GM21367 (cell line): ENCODE data around the gene GABRD.

Experiments
- ATAC-seq: cut with Tn5 transposase; IDR thresholded peaks from one replicate; pipeline ENCODE4 v1.9.1; 2021; ENCODE audit not compliant: unreplicated experiment

Gene GABRD

GRCh38 chr1:2052054-2052679 is 33.0 kb downstream of the GABRD start:
- no peak for ATAC-seq

GRCh38 chr1:2052756-2053155 is 33.6 kb downstream of the GABRD start:
- no peak for ATAC-seq

DNA sequence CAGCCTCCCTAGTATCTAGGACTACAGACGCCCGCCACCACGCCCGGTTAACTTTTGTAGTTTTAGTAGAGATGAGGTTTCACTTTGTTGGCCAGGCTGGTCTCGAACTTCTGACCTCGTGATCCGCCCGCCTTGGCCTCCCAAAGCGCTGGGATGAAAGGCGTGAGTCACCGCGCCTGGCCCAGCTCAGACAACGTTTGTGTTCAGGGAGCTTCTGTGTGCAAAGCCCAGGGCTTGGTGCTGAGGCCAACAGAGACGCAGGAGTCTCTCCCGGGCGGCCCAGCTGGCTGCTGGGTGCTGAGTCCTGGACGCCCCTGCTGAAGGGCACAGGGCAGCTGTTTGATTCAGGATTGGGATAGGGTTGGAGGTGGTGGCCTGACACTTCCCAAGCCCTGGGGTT is 34.1 kb downstream of the GABRD start:
- ATAC-seq = no peak

- ATAC-seq = no peak
These were observed 34.7 kb downstream of the GABRD start for GRCh38 chr1:2053784-2054376.

GRCh38 chr1:2054560-2054959 is 35.4 kb downstream of the GABRD start:
- ATAC-seq = no peak

DNA sequence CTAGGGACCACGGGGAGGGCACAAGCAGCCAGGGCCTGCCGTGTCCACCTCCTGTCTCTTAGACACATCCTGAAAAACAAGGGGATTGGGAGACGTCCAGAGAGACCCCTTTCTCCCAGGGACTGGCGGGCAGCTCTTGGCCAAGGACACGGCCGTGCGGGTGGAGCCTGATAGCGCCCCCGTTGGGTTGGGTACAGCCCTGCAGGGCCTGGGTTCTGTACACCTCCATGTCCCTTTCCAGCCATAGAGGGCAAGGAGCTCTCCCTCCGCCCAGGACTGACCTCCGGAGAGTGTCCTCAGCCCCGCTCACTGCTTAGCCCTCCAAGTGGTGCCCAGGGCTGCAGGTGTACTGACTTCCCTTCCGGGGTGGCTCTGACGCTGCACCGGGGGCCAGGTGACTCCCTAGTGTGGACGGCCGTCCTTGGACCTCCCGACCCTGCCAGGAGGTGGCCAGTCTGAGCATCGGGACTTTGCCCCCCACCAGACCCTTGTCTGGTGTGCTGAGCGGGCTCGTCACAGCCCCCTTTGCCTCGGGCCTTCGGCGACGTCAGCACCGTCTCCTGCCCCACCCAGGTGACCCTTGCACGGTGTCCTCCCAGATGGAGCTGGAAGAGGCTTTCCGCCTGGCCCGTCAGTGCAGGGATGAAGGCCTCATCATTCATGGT is 36.9 kb downstream of the GABRD start:
- ATAC-seq = no peak

DNA sequence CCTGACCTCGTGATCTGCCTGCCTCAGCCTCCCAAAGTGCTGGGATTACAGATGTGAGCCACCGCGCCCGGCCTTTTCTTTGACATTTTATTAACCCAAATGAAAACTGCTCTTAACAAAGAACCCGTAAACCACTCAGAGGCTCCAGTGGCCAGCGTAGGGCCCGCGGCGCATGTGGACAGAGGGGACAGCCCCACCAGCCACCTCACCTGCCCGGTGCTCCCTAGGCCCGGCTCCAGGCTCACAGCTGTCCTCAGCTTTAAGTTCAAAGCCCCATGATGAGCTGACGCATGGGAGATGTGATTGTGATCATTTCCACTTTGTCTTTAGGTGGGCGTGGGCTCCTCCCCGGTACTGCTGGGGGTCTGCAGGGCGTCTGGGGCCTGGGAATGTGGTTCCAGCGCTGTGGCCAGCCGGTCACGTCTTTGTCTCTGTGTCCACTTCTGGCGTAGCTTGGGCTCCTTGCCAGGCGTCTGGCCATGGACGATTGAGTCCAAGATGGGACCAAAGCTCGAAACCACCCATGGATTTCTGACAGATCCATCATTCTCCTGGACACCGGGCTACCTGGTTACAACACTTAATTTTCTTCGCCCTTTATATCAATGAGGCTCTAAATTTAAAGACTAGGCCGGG is 37.9 kb downstream of the GABRD start:
- no peak for ATAC-seq

- ATAC-seq = no peak
These were observed 40.3 kb downstream of the GABRD start for GRCh38 chr1:2059290-2059953.

- ATAC-seq = no peak
These were observed 40.9 kb downstream of the GABRD start for GRCh38 chr1:2060072-2060471.

DNA sequence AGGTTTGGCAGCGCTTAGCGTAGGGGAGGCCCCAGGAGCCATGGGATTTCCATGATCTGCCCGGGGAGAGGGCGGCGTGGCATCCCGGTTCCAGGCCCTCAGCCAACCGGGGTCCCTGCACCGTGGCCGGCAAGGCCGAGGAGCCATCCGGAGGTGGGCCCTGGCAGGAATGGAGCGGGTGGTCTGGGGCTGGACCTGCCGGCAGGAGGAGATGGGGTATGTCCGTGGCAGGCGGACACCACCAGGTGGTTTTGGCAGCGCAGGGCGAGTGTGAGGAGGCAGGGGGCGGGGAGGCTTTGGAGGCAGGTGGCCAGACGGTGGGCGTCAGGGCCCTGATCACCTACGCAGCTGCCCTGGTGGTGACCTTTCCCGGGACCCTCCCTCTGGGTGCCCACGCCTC is 41.4 kb downstream of the GABRD start:
- ATAC-seq = no peak

DNA sequence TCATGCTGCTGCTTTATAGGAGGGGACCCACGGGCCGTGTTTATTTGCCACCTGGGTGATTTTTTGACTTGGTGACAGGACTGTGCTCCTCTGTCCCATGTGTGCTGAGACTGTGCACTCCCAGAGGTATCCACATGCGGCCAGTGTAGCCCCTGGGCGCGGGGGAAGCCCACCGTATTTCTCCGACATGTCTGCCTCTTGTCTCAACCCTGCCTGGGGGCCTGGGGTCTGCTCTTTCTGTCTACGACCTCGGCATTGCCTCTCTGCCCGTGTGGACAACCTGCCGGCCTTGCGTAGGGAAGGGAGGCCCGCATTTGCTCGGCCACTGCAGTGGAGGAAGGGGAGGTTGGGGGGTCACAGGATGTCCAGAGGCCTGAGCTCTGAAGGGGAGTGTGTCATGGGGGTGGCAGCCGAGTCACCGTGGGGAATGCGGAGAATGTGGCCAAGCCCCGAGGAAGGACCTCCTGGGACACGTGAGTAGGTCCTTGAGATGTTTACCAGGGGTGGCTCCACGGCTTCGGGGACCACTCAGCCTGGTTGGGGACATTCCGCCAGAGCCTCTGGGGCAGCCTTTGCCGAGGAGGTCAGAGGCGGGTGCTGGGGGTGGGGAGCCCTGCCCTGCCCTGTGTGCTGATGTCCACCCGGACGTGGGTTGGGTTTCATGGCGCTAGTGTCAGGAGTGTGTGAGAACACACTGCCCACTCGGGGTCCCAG is 42.1 kb downstream of the GABRD start:
- ATAC-seq = no peak

DNA sequence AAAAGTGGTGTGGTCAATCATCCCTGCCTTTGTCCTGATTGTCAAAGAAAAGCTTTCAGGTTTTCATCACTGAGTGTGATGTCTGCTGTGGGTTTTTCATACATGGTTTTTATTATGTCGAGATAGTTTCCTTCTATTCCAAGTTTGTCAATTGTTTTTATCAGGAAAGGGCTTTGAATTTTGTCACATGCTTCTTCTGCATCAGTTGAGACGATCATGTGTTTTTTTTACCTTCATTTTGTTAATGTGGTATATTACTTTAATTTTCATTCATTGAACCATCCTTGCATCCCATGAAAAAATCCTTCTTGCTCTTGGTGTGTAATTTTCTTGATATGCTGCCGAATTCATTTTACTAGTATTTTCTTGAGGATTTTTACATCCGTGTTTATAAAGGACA is 46.6 kb downstream of the GABRD start:
- no peak for ATAC-seq

DNA sequence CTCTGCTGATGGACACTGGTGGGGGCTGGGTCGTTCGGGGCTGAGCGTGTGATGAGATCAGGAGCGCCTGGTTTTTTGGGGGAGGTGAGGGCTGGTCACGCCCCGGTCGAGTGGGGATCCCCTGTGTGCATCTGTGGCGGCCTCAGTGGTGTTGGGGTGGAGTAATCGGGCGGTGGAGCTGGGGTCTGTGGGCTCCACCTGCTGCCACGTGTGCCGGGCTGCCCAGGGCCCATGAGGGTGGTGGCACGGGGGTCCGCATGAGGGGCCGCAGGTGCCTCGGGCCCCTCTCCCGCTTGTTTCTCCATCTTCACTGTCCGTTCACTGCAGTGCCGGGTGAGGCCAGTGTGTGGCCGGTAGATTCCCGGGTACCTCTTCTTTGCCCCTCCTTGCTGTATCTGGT is 48.2 kb downstream of the GABRD start:
- no peak for ATAC-seq

DNA sequence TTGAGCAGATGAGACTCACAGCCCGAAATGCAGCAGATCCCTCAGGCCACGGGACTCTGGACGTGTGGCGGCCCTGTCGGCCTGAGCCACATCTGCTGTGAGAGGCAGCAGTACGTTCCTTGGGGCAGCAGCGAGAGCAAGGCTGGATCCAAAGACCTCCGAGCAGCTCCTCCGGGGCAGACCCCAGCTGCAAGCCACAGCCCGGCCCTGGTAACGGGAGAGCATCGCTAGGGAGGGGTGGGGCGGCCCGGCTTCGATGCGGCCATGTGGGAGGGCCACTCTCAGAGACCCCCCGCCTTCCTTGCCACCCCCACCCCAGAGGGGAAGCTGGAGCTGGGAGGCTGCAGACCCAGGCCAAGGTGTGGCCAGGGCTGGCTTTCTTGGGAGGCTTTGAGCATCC is 48.8 kb downstream of the GABRD start:
- no peak for ATAC-seq

DNA sequence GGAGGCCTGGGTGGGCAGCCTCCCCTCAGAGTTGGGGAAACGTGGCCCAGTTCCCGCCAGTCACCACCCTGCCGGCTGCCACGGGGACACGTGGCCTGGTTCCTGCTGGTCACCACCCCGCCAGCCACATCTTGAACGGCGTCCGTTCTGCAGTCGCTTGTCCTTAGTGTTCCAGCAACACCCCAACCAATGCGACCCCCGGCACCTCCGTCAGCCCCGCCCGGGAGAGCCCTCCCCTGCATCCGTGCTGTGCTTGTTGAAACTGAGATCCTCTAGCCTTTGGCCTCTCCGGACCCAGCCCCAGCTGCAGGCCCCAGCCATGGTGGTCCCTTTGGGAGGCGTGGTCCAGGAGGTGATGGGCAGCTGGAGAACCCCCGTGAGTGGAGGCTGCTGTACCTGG is 49.8 kb downstream of the GABRD start:
- no peak for ATAC-seq

DNA sequence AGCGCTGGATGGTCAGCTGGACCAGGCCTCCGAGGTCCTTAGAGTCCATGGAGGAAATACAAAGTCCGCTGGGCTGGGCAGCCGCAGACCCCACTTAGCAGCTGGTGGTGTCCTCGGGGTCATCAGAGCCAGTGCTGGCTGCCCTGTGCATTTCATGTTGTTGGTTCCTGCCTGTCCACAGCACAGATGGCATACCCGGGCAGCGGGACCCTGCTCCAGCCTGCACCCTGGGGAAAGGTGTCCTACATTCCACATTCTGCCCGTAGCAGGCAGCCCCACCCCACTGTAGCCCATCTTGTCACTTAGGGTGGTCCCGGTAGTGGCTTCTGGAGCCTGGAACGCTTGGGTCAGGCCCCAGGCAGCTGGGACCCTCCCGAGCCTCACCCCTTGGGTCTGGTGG is 50.9 kb downstream of the GABRD start:
- no peak for ATAC-seq

DNA sequence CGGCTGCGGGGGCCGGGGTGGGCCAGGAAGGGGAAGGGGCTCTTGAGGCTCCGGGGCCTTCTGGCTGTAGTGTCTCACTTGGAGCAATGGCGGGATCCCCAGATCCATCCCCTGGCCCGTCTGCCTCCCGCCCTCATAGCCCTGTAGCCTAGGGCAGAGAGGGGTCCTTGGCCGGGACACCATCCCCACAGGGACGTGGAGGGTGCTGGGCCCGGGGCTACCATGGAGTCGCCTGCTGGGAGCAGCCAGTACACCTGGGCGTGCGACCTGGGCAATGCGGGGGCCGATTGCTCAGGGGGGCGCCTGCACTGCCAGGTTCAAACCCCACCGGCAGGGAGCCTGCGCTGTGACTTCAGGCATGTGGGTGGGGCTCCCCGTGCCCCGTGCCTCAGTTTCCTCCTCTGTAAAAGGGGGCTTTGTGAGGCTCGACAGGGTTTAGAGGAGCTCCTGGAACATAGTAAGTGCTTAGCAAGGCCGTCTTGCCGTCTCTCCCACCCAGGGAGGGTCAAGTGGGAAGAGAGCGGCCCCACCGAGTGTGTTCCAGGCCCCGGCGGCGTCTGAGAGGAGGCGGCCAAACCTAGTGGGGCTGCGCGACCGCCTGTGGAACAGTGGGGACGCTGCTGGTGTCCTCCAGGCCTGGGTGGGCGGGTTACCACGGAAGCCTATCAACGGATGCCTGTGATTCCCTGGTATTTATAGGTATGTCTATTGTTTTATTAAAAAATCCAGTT is 51.8 kb downstream of the GABRD start:
- ATAC-seq = no peak

GRCh38 chr1:2072109-2072806 is 53.1 kb downstream of the GABRD start:
- no peak for ATAC-seq

DNA sequence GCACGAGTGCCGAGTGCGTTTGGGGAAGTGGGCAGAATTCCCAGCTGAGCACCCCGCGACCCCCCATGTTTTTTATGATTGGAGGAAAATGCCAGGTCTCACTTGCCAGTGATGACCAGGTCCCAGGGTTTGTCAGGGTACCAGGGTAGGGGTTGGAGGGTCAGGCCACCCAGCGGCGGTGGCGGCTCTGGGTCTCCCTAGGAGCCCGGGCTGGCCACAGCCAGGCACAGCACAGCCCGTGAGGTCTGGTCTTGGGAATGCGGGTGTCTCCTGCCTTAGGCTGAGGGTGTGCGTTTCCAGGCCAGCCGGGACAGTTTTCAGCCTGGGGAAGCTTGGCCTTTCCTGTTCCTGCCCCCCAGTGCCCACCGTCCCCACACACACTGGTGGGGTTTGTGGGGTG is 53.7 kb downstream of the GABRD start:
- no peak for ATAC-seq
